CD4-positive, alpha-beta T cell treated with Interleukin-17A for 4 hours (primary cell): ENCODE data around the gene UBR1.
A peak's percentile ranks its signal among the peaks of the same experiment; 100 is the strongest.

ENCODE experiments used
- DNase-seq: peaks from one replicate; pipeline ENCODE4 v3.0.0-alpha.2; 2020; ENCODE audit warnings: mixed read lengths

The UBR1 gene

DNA sequence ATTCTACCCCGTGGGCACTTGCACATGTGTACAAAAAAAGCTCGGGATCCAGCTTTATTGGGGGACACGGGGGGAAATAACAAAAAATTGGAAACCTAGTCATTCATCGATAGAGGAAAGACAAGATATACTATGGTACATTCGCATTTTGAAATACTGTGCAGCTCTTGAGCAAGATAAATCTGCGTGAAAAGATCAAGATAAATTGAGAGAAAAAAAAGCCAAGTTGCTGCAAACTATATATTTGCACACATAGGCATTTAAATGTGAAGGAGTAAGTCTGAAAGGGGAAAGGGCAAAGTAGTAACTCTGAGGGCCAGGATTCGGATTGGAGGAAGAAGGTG lies 620 bp upstream of the UBR1 start:
- no peak for DNase-seq

DNA sequence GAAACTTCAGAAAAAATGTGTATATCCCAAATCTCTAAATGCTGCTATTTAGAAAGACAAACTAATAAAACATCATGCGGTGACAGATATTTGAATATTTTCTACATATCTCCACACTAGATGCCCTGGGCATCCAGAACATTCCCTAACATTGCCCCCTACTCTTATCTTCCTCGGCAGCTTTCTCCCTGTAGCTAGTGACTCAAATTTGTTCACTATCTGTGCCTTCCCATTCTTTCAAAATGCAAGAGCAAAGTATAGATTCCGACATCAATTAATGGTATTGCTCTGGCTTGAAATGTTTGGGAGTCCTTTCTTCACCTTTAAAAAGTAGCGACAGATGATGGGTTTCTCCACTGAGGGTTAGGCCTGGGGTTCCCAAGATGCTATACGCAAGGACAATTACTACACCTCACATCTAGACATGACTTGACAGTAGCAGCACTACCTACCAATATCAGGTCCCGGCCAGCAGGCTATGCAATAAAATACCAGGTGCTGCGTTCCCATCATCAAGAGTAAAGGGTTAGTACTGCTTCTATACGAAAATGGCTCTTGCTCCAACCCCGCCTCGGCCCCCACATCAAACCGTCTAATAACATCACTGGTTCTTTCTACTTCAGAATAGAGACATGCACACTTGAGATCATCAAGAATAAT lies 631 bp downstream of the UBR1 start:
- peak; percentile 16 for DNase-seq

DNA sequence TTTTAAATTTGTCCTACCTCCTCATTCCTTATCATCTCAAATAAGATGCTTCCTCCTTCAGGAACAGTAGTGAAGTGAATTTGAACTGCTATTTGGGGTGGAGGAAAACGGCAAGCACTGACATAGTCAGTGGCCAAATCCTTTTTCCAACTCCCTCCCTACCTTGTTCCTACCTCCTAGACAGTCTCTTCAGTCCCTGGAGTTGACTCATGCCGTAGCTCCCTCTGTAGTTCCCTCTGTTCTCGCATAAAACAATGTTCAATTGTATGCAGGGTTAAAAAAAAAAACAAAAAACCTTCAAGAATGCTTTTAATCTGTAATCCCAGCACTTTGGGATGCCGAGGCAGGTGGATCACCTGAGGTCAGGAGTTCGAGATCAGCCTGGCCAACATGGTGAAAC lies 1.4 kb downstream of the UBR1 start:
- DNase-seq, result no peak

DNA sequence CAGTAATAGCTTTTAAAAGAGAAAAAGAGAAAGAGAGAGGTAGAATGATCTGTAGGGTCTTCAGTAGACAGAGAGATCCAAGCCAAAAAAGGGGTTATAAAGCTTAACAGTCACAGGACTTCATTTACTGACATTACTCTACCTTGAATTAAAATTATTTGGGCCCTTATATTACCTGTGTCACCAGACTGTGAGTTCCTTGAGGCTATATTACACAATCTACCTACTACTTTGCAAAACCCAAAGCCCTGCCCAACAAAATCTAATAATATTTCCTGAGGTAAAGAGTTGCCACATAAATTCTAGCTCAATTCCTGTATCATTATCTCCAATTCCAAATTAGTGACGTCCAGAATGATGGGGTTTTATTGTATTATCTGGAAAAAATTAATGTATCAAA lies 1.9 kb downstream of the UBR1 start:
- DNase-seq, result no peak

DNA sequence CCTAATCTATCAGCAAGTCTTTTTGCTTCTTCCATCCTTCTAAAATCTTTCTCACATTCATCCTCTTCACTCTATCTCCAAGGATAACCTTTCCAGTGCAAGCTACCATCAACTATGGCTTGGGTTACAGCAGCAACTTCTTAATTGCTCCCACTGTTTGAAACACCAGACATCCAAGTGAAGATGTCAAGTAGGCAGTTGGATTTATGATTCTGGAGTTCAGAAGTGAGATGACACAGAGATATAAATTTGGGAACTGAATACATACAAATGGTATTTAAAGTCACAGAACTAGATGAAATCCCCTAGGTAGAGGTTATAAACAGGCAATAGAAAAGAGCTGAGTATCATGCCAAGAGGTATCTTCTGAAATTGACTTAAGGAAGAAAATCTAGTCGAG lies 3.7 kb downstream of the UBR1 start:
- no peak for DNase-seq

DNA sequence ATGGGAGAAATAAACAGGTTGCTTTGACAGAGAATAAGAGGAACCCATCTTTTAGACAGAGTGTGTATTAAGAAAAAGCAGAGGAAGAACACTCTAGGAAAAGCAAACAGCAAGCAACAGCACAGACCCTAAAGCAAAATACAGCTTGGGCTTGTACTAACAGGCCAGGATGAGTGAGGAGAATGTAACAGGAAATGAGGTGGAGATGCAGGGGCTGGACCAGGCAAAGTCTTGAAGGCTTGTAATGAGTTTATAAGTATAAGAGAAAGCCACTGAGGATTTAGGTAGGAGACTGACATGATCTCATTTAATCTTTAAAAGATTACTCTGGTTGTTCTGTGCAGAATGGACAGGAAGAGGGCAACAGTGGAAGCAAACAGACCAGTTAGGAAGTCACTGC lies 4.9 kb downstream of the UBR1 start:
- no peak for DNase-seq

DNA sequence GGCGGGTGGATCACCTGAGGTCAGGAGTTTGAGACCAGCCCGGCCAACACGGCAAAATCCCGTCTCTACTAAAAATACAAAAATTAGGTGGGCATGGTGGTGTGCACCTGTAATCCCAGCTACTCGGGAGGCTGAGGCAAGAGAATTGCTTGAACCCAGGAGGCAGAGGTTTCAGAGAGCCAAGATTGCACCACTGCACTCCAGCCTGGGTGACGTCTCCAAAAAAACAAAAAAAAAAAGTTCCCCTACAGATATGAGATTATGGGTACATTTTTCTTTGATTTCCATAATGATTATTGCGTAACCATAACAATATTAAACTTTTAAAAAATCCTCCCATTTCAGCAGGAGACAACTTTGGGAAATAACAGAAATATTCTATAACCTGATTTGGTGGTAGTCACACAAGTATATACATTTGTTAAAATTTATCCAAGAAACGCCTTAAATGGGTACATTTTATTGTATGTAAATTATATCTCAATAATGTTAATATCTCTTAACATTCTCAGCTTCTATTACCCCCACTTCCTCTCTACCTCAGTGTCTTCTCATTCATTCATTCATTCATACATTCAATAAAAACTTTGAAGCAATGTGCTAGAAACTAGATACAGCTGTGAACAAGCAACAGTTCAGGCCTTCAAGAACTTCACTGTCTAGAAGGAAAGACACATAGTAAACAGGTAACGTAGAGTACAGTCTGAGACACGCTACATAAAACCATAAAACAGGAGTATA lies 6.6 kb downstream of the UBR1 start:
- DNase-seq, result no peak

DNA sequence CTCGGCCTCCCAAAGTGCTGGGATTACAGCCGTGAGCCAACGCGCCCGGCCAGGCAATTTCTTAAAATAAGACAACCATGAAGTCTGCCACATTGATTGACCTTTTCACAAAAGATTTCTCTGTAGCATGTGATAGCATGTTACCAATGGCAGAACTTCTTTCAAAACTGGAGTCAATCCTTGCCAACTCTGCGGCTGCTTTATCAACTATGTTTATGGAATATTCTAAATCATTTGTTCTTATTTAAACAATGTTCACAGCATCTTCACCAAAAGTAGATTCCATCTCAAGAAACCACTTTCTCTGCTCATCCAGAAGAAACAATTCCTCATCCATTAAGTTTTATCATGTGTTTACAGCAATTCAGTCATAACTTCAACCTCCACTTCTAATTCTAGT lies 9.4 kb downstream of the UBR1 start:
- no peak for DNase-seq

DNA sequence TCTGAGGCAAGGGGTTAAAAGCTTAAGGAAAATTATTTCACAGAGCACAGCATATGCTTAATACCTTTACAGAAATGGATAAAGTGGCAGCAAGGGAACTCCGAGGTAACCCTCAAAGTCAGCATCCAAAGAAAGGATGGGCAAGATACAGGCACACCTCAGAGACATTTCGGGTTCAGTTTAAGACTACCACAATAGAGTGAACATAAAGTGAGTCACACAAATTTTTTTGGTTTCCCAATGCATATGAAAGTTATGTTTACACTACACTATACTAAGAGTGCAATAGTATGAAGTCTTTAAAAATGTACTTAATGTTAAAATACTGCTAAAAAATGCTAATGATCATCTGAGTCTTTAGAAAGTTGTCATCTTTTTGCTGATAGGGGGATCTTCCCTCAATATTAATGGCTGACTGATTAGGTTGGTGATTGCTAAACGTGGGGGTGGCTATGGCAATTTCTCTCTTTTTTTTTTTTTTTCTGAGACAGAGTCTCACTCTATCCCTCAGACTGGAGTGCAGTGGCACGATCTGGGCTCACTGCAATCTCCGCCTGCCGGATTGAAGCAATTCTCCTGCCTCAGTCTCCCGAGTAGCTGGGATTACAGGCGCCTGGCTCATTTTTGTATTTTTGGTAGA lies 10.0 kb downstream of the UBR1 start:
- DNase-seq, result no peak

DNA sequence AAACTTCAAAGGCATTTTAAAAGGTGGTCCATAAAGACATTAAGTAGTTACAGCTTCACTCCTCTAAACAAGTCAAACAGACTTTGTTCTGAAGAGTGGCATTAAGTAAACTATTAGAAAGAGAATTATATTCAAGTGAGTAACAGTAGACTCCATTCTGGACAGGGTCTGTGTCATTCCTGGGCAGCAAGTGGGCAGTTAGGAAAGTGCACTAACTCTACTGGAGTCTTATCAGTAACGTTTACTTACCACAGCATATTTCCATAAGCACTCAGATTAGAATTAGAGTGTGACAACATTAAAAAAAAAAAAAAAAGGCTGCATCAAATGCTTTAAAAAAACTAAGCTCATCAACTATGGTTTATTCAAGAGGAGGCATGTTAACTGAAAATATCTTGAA lies 10.6 kb downstream of the UBR1 start:
- no peak for DNase-seq

DNA sequence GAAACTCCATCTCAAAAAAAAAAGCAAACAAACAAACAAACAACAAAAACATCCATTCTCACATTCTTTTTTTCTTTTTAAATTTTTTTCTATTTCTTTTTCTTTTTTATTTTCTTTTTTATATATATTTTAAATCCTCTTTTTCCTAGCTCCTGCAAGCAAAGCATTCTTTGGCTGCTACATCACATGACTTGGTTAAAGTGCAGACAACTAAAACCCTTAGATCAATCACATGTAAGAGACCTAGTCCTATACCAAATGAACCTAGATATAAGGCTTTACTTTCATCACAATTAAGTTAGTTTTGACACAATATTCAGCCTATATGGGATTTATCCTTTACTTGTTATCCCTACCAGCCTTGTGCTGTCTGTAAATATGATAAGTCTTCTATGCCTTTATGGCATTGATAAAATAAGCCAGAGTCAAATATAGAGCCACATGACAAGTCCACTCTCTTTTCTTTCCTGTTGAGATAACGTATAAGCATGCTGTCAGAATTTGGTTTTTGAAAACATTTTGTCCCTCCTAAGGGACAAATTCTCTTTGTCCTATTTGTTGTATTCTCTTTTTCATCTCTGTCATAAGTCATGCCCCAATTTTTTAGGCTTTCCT lies 11.3 kb downstream of the UBR1 start:
- DNase-seq, result no peak

DNA sequence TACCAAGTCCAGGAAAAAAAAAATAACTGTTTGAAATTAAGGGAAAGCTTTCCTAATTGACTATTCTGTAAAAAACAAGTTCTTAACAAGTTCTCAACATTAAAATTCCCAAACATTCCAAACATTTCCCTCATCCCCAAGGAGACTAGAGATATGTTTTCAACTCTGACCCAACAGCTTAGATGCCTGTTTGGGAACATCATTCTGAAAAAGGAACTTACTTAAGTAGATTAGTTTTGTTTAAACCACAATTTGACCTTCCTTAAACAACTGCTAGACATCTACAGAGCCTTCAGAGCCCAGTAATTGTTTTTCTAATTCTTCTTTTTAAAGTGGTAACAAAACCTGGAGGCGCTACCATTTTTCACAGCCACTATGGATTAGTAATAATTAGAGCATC lies 12.8 kb downstream of the UBR1 start:
- DNase-seq, result no peak

DNA sequence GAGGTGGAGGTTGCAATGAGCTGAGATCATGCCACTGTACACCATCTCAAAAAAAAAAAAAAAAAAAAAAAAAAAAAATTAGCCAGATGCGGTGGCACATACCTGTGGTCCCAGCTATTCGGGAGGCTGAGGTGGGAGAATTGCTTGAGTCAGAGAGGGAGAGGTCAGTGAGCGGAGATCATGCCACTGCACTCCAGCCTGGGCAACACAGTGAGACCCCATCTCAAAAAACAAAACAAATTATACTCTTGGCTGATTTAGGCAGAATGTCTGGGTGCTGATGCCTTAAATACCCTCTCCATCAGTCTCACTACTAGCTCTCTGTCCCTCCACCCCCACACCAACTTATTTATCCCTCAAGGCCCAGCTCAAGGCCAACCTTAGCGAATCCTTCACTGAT lies 14.0 kb downstream of the UBR1 start:
- DNase-seq, result no peak

DNA sequence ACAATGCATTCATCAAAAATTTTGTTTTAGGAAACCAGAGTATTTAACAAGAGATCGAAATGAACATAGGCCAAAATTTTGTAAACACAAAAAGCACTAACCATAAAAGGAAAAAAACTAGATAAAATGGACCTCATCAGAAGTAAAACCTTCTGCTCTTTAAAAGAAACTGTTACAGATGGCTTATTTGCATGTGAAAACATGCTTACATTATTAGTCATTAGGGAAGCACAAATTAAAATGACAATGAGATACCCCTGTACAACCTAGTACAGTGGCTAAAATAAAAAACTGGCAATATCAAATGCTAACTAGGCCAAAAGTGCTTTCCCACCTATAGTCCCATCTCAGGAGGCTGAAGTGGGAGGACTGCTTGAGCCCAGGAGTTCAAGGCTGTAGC lies 19.3 kb downstream of the UBR1 start:
- no peak for DNase-seq

DNA sequence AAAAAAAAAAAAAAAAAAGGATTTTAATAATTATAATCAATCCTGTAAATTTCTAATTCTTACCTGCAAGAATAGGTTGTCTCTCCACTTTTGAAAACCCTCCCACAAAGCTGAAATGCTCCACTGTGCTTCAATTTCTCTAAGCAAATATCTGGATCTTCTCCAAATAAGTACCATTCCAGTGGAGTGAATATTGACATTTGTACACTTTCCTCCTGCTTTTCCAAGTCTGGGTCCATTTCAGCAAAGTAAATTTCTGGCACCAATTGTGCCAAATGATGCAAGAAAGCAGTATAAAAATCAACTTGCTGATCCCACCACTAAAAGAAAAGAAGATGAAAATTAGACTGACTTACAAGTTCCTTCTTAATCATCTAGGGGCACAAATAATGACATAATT lies 19.9 kb downstream of the UBR1 start:
- DNase-seq, result no peak

DNA sequence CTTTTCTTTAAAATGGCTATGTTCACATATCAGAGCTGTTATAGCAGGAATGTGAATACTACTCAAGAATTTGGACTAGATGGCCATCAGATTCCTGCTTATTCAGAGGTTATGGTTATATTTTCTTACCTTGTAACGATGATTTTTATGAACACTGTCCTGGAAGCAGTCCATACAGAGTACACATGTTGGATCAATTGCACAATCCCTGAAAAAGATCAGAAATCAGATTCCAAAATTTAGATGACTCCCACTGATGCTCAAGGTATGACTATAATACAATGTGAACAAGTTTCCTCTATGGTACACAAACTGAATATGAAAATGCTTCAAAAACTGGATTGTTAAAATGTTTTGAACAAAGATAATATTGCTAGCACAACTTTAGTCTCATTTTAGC lies 23.3 kb downstream of the UBR1 start:
- no peak for DNase-seq

DNA sequence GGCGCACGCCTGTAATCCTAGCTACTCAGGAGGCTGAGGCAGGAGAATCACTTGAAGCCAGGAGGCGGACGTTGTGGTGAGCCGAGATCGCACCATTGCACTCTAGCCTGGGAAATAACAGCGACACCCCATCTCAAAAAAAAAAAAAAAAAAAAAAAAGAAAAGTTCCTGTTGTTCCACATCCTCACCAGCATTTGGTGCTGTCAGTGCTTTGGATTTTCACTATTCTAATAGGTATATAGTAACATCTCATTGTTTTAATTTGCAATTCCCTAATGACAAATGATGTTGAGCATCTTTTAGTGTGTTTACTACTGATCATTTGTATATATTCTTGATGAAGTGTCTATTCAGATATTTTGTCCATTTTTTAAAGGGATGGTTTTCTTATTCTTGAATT lies 24.6 kb downstream of the UBR1 start:
- DNase-seq, result no peak

DNA sequence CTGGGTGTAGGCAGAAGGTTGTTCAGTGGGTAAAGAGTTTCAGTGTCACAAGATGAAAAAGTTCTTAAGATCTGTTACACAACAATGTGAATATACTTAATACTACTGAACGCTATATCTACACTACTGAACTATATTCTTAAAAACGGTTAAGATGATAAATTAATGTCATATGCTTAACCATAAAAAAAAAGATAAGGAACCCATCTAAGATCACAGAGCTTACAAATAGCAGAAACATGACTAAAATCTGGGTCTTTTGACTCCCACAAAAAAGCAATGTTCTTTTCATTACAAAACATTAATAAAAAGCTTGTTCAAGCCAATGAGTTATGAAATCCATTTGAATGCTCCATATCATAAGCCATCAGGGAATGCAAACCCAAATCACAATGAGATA lies 34.4 kb downstream of the UBR1 start:
- no peak for DNase-seq

DNA sequence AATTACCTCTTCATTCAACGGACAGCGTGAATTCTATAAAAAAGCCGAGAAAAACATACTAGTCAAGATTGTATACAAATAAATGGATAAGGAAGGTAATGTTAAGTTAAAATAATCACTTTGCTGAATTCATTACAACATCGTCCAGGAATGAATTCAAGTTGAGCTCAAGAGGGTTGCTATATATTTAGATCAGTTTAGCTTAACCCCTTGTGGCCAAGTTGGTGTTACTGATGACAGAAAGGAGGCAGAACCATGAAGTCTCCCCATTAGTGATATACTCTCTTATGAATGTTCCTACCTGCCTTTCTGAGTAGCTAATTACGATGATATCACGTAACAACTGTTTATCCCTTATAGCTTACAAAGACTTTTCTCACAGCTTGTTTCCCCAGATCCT lies 34.9 kb downstream of the UBR1 start:
- DNase-seq, result no peak

DNA sequence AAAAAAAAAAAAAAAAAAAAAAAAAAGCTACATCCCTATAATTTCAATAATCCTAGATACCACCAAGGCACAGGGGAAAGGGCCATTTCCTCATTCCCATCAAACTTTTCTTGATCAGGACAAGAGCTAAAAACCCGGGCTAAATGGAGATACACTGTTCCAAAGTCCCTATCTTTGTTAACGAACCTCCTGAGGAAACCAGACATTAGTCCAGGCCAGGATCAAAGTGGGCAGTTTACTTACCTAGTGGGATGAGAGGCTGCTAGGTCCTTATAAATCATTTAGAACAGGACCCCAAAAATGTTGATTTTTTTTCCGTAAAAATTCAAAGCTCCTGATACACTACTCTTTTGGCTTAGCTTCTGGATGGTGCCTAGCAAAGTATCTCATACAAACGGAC lies 35.6 kb downstream of the UBR1 start:
- DNase-seq, result no peak

DNA sequence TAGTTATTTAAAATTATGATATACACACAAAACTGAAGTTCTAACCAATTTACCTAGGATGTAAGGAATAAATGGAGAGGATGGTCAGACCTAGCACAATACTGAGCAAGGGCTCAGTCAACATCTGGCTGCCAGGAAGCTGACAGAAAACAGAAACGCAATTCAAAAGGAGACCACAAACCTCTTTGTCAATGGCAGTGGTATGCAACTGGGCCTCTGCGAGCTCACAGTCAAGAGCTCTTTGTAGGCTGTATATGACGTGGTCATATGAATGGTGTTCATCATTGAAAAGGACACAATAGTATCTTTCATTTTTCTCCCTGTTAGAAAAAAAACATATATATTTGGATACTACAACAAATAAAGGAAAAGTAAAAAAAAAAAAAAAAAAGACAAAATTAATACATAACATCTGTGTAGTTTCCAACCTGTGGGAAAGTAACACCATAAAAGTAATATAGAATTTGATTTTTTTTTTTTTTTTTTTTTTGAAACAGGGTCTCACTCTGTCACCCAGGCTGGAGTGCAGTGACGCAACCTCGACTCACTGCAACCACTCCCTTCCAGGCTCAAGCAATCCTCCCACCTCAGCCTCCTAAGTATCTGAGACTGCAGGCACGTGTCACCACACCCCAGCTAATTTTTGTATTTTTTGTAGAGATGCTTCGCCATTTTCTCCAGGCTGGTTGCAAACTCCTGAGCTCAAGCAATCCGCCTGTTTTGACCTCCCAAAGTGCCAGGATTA lies 37.9 kb downstream of the UBR1 start:
- DNase-seq, result no peak

DNA sequence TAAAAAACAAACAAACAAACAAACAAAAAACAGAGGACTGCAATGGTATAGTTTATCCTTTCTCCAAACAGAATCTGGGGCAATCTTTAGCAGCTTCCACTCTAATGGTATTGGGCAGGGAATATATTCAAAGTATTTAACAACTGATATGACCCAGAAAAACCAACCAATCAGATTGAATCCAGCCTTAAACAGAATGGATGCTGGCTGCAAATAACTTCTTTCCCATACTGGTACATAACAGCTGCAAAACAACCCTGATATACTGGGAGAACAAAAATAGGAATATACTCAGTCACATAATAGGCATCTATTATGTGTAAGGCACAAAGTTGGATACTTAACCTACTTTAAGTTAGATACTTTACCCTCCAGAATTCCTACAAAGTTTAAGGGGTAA lies 49.1 kb downstream of the UBR1 start:
- no peak for DNase-seq

DNA sequence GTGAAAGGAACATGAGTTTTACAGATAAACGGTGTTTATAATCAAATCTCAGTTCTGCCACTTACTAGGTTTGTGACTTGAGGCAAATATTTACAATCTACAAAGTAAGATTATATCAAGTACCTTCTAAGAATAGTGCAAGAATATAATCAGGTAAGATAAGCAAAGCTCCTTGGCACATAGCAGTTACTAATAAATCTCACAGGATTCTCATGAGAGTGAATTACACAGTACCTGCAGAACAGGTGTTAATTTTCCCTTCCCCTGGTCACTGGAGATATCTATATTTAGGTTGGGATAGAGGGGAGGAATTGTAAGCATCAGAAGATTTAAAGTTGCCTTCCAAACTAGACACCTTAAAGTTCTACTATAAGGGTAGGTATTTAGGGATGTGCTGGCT lies 53.0 kb downstream of the UBR1 start:
- no peak for DNase-seq

DNA sequence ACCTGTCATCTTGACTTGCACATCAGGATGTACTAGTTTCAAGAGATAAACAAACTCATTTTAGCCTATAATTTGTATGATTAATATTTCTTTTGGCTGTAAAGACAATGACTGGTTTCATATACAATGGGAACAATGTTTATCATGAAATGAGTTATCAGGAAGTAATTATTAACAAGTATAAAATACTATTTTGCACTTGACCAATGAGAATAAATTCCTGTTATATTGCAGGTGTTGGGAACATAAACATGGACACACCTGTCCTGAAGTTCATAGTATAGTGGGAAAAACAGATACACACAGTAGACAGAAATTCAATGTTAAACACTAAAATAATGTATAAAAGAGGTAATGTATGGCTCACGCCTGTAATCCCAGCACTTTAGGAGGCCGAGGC lies 56.9 kb downstream of the UBR1 start:
- DNase-seq, result no peak
